Endothelial cell of umbilical vein (primary cell): ENCODE measurements around the gene ANGPTL2.

ENCODE experiments used
- EZH2 ChIP-seq: IDR thresholded peaks from 2 replicates; pipeline ENCODE4 v1.6.1; 2012; ENCODE audit warnings: borderline replicate concordance, low read depth, mild to moderate bottlenecking, moderate library complexity, low read length, inconsistent platforms; ENCODE audit not compliant: severe bottlenecking
- FOS ChIP-seq: IDR thresholded peaks from 2 replicates; pipeline ENCODE4 v1.6.1; 2011; ENCODE audit warnings: mild to moderate bottlenecking, low read length, moderate library complexity, borderline replicate concordance; ENCODE audit not compliant: insufficient read depth
- JUN ChIP-seq: IDR thresholded peaks from 2 replicates; pipeline ENCODE4 v1.6.1; 2011; ENCODE audit warnings: borderline replicate concordance, low read depth; ENCODE audit not compliant: insufficient read length, insufficient read depth
- MYC ChIP-seq: IDR thresholded peaks from one replicate; pipeline ENCODE4 v1.6.1; 2011; ENCODE audit warnings: mild to moderate bottlenecking, low read depth, low read length
- POLR2A ChIP-seq: IDR thresholded peaks from 2 replicates; pipeline ENCODE4 v1.6.1; 2012; ENCODE audit warnings: low read depth, mild to moderate bottlenecking, control low read depth, low read length
- POLR2AphosphoS5 ChIP-seq: IDR thresholded peaks from 2 replicates; pipeline ENCODE4 v1.6.1; 2012; ENCODE audit warnings: low read depth, mild to moderate bottlenecking, control low read depth, low read length, moderate library complexity; ENCODE audit not compliant: insufficient read depth
- TF ChIP-seq, protein P1 (sequence below): IDR thresholded peaks from 2 replicates; pipeline ENCODE4 v1.6.1; 2011; ENCODE audit not compliant: insufficient read depth, insufficient read length
- TF ChIP-seq, protein P2 (sequence below), 2 donors: IDR thresholded peaks; 1 replicate in 1 of 2; 2 replicates in 1 of 2; pipeline ENCODE4 v1.5.1; 2011; ENCODE audit warnings: low read length in 2 of 2, mild to moderate bottlenecking in 2 of 2, moderate library complexity in 2 of 2, control low read depth in 1 of 2, inconsistent platforms in 1 of 2, low read depth in 1 of 2; ENCODE audit not compliant: insufficient read depth in 1 of 2; ENCODE audit errors: extremely low read depth in 1 of 2

DNA sequence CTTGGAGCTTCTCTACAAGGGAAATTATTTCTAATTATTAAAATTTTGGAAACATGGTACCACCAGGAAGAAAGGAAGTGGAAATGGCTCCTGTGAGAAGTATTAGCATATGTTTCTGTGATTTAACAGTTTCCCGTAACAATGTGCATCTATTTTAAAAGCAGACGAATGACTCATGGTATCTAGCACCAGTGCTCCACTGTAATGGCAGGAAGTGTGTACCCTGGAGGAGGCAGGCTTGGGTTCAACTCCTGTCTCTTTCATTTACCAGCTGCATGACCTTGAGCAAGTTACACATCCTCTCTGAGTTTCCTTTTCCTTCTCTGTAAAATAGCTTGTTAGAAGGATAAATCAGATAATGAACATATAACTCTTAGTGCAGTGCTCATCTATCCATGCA is 41.0 kb upstream of the ANGPTL2 start:
- TF ChIP-seq POLR2AphosphoS5 = peak; percentile 85
- TF ChIP-seq, protein P1, sequence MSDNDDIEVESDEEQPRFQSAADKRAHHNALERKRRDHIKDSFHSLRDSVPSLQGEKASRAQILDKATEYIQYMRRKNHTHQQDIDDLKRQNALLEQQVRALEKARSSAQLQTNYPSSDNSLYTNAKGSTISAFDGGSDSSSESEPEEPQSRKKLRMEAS = no peak
- TF ChIP-seq, protein P2, sequence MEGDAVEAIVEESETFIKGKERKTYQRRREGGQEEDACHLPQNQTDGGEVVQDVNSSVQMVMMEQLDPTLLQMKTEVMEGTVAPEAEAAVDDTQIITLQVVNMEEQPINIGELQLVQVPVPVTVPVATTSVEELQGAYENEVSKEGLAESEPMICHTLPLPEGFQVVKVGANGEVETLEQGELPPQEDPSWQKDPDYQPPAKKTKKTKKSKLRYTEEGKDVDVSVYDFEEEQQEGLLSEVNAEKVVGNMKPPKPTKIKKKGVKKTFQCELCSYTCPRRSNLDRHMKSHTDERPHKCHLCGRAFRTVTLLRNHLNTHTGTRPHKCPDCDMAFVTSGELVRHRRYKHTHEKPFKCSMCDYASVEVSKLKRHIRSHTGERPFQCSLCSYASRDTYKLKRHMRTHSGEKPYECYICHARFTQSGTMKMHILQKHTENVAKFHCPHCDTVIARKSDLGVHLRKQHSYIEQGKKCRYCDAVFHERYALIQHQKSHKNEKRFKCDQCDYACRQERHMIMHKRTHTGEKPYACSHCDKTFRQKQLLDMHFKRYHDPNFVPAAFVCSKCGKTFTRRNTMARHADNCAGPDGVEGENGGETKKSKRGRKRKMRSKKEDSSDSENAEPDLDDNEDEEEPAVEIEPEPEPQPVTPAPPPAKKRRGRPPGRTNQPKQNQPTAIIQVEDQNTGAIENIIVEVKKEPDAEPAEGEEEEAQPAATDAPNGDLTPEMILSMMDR (IDR thresholded peaks at IDR 0.05; ENCODE audit: extremely low read depth in 1 of 2, insufficient read depth in 1 of 2, low read depth in 1 of 2, low read length in 2 of 2) = no peak
- TF ChIP-seq EZH2 = no peak
- no peak for TF ChIP-seq POLR2A
- peak; percentile 90 for TF ChIP-seq JUN
- peak; percentile 97 for TF ChIP-seq FOS
- peak; percentile 58 for TF ChIP-seq MYC
